Ishikawa (cell line): ENCODE results near the gene SCRN2.

Experiments used
- CEBPB ChIP-seq: IDR thresholded peaks from 2 replicates; pipeline ENCODE4 v1.6.1; 2012
- CREB1 ChIP-seq: IDR thresholded peaks from 2 replicates; pipeline ENCODE4 v1.6.1; 2012; ENCODE audit warnings: low read depth
- EGR1 ChIP-seq: IDR thresholded peaks from 2 replicates; pipeline ENCODE4 v1.6.1; 2012
- EP300 ChIP-seq: IDR thresholded peaks from 2 replicates; pipeline ENCODE4 v1.6.1; 2012; ENCODE audit warnings: borderline replicate concordance
- FOXM1 ChIP-seq: IDR thresholded peaks from 2 replicates; pipeline ENCODE4 v1.6.1; 2012; ENCODE audit warnings: low read depth, borderline replicate concordance
- NFIC ChIP-seq: IDR thresholded peaks from 2 replicates; pipeline ENCODE4 v1.6.1; 2012
- RAD21 ChIP-seq: IDR thresholded peaks from 2 replicates; pipeline ENCODE4 v1.6.1; 2012; ENCODE audit warnings: low read depth
- TAF1 ChIP-seq: IDR thresholded peaks from 2 replicates; pipeline ENCODE4 v1.6.1; 2012; ENCODE audit warnings: low read depth, mild to moderate bottlenecking
- TCF12 ChIP-seq: IDR thresholded peaks from 2 replicates; pipeline ENCODE4 v1.6.1; 2012; ENCODE audit warnings: low read depth
- TEAD4 ChIP-seq: IDR thresholded peaks from 2 replicates; pipeline ENCODE4 v1.6.1; 2012
- YY1 ChIP-seq: IDR thresholded peaks from 2 replicates; pipeline ENCODE4 v1.6.1; 2012; ENCODE audit warnings: low read depth
- ZBTB7A ChIP-seq: IDR thresholded peaks from 2 replicates; pipeline ENCODE4 v1.6.1; 2012; ENCODE audit warnings: low read depth
- TF ChIP-seq, protein P1 (sequence below): IDR thresholded peaks from 2 replicates; pipeline ENCODE4 v1.6.1; 2012
- TF ChIP-seq, protein P2 (sequence below): IDR thresholded peaks from 2 replicates; pipeline ENCODE4 v1.6.1; 2012
- TF ChIP-seq, protein P3 (sequence below): IDR thresholded peaks from 2 replicates; pipeline ENCODE4 v1.6.1; 2012; ENCODE audit warnings: low read depth, mild to moderate bottlenecking

Gene SCRN2

DNA sequence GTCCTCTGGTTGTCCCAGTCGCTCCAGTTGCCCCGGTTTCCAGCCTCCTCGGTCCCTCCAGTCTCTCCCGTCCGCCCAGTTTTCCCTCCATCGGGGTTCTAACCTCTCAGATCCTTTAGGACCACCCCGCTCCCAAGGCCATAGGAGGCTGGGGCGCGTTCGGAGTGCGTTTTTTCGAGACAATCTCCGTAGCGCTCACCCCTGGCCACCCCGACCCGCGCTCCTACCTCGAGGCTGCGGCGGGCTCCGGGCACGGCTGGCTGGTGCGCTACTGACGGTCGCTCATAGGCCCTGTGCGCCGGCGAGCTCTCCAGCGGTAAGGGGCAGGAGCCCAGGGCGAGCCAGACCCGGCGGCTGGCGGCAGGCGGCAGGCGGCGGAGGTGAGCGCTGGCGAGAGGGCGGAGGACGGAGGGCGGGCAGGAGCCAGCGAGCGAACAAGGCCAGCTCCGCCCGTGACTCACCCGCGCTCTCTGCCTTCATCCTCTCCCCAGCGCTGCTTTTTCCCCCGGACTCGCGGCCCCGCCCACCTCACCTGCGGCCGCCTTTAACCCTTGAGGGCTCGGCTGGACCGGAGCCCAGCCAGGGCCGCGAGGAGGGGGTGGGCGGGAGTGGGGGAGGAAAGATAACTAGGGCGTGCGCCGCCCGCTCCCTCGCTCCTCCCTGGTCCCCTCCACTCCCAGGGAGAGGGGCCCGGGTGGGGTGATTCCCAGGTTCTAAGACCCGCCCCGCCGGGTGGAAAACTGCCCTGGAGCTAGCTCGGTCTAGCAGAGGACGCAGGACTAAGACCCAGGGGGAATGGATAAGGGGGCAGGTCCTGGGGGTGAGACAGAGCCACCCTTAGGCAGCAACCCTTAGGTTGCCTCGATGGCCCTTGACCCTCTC, 9.9 kb upstream of the SCRN2 start, which contains the start of gene SP6:
SP6 (minus strand) TSS at position 472 of the 882 bp plus-strand sequence. CDS start 2,734 bp downstream, outside the sequence.
- no peak; the same call in 1 of the 2 replicates for TF ChIP-seq TEAD4
- no peak for TF ChIP-seq TCF12
- peak; percentile 7; the same call in 1 of the 2 replicates for TF ChIP-seq RAD21
- no peak for TF ChIP-seq YY1
- TF ChIP-seq, protein P1, sequence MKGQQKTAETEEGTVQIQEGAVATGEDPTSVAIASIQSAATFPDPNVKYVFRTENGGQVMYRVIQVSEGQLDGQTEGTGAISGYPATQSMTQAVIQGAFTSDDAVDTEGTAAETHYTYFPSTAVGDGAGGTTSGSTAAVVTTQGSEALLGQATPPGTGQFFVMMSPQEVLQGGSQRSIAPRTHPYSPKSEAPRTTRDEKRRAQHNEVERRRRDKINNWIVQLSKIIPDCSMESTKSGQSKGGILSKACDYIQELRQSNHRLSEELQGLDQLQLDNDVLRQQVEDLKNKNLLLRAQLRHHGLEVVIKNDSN, result no peak
- peak; percentile 26; the same call in 1 of the 2 replicates for TF ChIP-seq NFIC
- TF ChIP-seq, protein P2, sequence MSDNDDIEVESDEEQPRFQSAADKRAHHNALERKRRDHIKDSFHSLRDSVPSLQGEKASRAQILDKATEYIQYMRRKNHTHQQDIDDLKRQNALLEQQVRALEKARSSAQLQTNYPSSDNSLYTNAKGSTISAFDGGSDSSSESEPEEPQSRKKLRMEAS, result peak; percentile 51
- TF ChIP-seq EP300, result no peak
- TF ChIP-seq FOXM1, result no peak
- no peak; the same call in 1 of the 2 replicates for TF ChIP-seq TAF1
- TF ChIP-seq, protein P3, sequence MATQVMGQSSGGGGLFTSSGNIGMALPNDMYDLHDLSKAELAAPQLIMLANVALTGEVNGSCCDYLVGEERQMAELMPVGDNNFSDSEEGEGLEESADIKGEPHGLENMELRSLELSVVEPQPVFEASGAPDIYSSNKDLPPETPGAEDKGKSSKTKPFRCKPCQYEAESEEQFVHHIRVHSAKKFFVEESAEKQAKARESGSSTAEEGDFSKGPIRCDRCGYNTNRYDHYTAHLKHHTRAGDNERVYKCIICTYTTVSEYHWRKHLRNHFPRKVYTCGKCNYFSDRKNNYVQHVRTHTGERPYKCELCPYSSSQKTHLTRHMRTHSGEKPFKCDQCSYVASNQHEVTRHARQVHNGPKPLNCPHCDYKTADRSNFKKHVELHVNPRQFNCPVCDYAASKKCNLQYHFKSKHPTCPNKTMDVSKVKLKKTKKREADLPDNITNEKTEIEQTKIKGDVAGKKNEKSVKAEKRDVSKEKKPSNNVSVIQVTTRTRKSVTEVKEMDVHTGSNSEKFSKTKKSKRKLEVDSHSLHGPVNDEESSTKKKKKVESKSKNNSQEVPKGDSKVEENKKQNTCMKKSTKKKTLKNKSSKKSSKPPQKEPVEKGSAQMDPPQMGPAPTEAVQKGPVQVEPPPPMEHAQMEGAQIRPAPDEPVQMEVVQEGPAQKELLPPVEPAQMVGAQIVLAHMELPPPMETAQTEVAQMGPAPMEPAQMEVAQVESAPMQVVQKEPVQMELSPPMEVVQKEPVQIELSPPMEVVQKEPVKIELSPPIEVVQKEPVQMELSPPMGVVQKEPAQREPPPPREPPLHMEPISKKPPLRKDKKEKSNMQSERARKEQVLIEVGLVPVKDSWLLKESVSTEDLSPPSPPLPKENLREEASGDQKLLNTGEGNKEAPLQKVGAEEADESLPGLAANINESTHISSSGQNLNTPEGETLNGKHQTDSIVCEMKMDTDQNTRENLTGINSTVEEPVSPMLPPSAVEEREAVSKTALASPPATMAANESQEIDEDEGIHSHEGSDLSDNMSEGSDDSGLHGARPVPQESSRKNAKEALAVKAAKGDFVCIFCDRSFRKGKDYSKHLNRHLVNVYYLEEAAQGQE, result no peak
- no peak for TF ChIP-seq EGR1
- peak; percentile 23 for TF ChIP-seq ZBTB7A
- TF ChIP-seq CREB1, result no peak
- no peak for TF ChIP-seq CEBPB

- TF ChIP-seq CEBPB (no peak), NFIC (no peak), TEAD4 (no peak), ZBTB7A (no peak), EGR1 (no peak), FOXM1 (no peak), CREB1 (no peak), TCF12 (no peak), TAF1 (no peak), EP300 (no peak), RAD21 (no peak), YY1 (no peak)
- TF ChIP-seq, protein P2, result no peak
- TF ChIP-seq, protein P3, result no peak
- TF ChIP-seq, protein P1, result no peak
These were observed 9.3 kb upstream of the SCRN2 start for GRCh38 chr17:47850373-47850691.

GRCh38 chr17:47848198-47848513, 7.1 kb upstream of the SCRN2 start:
- no peak for TF ChIP-seq ZBTB7A
- TF ChIP-seq TAF1, result no peak
- TF ChIP-seq CREB1, result no peak
- TF ChIP-seq, protein P2, result no peak
- TF ChIP-seq TEAD4, result no peak

DNA sequence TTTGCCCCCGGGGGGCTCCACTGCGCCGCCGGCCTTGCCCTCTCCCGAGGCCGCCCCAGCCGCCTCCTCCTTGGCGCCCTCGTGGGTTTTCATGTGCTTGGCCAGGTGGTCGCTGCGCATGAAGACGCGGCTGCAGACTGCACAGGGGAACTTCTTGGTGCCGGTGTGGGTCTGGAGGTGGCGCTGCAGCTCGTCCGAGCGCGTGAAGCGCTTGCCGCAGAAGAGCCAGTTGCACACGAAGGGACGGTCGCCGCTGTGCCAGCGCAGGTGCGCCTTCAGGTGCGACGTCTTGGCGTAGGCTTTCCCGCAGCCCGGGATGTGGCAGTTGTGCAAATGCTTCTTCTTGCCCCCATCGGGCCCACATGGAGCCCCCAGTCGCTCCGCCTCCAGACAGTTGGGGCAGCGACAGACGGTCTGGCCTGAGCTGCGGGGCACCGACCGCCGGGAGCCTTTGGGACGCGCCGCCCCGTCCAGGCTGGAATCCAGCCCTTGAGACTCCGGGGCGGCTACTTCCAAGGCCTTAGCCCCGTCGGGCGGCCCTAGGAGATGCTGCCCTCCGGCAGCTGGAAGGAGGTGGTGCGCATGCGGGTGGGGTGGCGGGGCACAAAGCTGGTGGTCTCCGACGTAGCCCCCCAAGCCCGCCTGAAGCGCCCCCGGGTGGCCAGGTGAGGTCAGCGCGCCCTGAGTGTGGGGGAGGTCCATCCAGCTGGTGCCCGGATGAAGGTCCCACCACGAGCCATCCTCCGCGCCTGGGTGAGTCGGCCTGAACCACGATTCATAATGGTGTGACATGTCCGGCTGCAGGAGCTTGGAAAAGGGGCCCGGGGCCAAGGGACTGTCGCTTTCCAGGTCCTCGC, 6.5 kb upstream of the SCRN2 start:
- TF ChIP-seq RAD21 (peak; percentile 34; the same call in 1 of the 2 replicates), NFIC (no peak), ZBTB7A (peak; percentile 77; the same call in 1 of the 2 replicates)

DNA sequence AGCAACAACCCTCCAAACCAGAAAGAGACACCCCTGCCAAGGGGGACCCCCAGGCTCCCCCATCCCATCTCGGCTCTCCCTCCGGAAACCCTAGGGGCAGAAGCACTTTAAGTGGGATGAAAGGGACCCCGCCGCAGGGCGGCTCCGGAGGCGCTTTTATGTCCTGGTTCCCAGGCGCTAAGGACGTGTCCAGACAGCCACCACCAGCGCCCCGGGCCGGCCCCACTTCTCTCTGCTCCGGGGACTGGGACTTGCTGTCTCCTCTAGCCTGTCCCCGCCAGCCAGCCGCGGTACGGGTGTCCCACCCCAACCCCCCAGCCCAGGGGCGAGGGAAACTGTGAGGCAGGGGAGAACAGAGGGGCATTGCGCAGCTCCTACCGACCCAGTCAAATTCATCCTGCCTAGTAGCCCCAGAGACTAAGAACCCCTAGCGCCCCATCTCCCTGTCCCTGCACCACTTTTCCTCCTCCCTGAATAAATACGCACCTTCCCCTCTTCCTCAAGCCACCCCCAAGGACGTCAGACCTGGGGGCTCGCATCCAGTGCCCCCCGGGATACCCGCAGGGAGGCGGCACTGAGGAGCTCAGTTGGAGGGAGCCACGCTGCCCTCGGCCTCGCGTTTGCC, 5.8 kb upstream of the SCRN2 start:
- TF ChIP-seq NFIC (no peak), TCF12 (no peak), CREB1 (no peak), RAD21 (no peak), FOXM1 (no peak), CEBPB (no peak), TAF1 (no peak), EP300 (no peak), TEAD4 (no peak), YY1 (no peak), ZBTB7A (no peak), EGR1 (no peak)
- TF ChIP-seq, protein P3, result no peak
- TF ChIP-seq, protein P1, result no peak
- TF ChIP-seq, protein P2, result no peak
